Fibroblast of pulmonary artery (primary cell): ENCODE data around the gene DAG1.

Source experiments
- DNase-seq: peaks from one replicate; pipeline ENCODE4 v3.0.0-alpha.2; 2010; ENCODE audit warnings: low read depth
- H3K4me3 ChIP-seq: replicated peaks from 2 replicates; pipeline ENCODE4 v1.5.1; 2011; ENCODE audit warnings: low read depth, mild to moderate bottlenecking, control low read depth, low read length, moderate library complexity
- TF ChIP-seq, protein P1 (sequence below): IDR thresholded peaks from 2 replicates; pipeline ENCODE4 v1.5.1; 2011; ENCODE audit warnings: mild to moderate bottlenecking, control low read depth, low read length, inconsistent platforms; ENCODE audit errors: missing control alignments

Gene DAG1

DNA sequence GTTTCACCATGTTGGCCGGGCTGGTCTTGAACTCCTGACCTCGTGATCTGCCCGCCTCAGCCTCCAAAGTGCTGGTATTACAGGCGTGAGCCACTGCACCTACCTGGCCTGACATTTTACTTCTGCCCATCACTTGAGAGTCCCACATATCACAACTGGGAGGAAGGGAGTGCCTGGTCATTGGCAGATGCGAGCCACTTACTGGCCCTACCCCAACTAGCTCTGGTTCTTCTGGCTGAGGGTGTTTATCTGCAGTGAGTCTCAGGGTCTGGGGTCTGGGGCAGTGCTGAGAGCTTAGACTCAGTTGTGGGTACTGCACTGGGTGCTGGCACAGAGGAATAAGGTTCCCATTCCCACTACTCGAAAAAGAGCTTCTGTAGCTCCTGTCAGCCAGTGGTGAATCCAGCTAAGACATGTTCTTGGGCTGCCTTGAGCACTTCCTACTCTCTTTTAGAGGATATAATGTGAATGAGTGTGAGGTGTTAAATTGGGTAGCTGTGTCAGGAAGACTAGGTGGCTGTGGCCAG, 30.2 kb downstream of the DAG1 start:
- no peak for DNase-seq
- TF ChIP-seq, protein P1, sequence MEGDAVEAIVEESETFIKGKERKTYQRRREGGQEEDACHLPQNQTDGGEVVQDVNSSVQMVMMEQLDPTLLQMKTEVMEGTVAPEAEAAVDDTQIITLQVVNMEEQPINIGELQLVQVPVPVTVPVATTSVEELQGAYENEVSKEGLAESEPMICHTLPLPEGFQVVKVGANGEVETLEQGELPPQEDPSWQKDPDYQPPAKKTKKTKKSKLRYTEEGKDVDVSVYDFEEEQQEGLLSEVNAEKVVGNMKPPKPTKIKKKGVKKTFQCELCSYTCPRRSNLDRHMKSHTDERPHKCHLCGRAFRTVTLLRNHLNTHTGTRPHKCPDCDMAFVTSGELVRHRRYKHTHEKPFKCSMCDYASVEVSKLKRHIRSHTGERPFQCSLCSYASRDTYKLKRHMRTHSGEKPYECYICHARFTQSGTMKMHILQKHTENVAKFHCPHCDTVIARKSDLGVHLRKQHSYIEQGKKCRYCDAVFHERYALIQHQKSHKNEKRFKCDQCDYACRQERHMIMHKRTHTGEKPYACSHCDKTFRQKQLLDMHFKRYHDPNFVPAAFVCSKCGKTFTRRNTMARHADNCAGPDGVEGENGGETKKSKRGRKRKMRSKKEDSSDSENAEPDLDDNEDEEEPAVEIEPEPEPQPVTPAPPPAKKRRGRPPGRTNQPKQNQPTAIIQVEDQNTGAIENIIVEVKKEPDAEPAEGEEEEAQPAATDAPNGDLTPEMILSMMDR = no peak
- no peak overlapping the region for H3K4me3 ChIP-seq

DNA sequence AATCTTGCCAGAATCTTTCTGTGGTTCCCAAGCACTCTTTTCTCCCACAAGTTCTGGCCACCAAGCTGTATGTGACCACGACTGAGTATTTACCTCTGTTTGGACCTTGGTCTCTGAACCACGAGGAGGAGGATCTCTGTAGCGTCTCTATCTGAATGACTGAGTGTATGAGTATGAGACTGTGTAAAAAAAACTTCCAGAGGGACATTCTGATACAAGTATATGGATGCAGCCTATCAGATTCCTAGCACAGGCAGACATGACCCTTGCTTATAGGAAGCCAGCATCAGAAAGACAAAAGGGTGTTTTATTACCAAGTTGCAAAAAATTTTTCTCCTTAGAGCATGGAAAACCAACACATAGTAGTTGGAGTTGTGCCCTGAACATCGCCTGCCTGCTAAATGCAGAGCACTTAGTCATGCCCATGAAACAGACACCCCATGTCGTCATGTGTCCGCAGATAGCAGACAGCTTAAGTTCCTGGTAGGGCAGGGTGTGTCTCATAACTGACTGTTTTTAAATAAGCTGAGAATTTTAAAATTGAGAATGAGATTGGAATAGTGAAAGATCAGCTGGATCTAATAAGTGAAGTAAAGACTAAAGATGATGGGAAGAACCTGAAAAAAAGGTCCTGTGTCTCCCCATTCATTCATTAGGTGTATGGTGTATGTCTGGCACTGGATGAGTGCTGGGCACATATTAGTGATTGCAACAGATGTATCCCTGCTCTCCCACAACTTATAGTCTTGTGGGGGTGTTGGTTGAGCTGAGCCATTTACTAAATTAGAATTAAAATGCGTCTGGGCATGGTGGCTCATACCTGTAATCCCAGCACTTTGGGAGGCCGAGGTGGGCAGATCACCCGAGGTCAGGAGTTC, 30.9 kb downstream of the DAG1 start:
- TF ChIP-seq, protein P1 = no peak
- peak; percentile 96 for DNase-seq
- no peak overlapping the region for H3K4me3 ChIP-seq

DNA sequence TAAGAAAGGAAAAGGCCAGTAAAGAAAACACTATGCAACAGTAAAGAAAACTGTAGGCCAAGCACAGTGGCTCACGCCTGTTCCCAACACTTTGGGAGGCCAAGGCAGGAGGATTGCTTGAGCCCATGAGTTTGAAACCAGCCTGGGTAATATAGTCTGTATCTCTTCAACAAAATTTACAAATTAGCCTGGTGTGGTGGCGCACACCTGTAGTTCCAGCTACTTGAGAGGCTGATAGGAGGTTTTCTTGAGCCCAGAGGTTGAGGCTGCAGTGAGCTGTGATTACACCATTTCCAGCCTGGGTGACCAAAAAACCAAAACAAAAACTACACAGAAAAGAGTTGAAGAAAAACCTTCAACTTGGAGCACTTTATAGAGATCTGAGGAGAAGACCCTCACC, 31.8 kb downstream of the DAG1 start:
- no peak for DNase-seq
- no peak overlapping the region for H3K4me3 ChIP-seq
- TF ChIP-seq, protein P1 = no peak

DNA sequence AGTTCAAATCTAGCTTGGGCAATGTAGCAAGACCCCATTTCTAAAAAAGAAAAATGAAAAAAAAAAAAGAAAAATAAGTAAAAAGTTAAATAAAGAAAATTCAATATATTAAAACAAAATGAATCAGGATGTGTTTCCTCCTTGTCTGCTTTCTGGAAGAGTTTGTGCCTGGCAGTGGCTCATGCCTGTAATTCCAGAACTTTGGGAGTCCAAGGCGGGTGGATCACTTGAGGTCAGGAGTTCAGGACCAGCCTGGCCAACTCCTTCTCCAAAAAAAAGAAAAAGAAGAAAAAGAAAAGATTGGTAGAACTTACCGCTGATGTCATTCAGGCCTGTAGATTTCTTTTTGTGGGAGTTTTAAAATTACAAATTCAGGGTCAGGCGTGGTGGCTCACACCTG, 36.8 kb downstream of the DAG1 start:
- H3K4me3 ChIP-seq = no peak overlapping the region
- DNase-seq = no peak
- TF ChIP-seq, protein P1 = no peak

DNA sequence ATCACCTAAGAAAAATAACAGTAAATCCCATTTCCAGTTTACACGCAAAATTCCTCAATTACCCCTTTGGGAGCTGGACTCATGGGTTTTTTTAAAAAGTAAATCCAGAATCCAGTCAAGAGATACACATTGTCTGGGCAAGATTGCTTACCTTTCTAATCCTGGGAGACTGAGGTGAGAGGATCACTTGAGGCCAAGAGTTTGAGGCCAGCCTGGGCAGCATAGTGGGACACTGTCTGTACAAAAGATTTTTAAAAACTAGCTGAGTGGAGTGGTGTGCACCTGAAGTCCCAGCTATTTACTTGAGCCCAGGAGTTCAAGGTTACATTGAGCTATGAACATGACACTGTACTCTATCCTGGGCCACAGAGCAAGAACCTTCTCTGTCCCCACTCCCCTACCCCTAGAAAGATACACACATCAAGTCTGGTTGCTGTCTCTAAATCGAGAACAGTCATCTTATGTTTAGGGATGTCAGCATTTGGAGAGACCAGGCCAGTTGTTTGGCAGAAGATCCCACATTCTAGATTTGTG, 39.0 kb downstream of the DAG1 start:
- H3K4me3 ChIP-seq = no peak overlapping the region
- TF ChIP-seq, protein P1 = no peak
- no peak for DNase-seq

DNA sequence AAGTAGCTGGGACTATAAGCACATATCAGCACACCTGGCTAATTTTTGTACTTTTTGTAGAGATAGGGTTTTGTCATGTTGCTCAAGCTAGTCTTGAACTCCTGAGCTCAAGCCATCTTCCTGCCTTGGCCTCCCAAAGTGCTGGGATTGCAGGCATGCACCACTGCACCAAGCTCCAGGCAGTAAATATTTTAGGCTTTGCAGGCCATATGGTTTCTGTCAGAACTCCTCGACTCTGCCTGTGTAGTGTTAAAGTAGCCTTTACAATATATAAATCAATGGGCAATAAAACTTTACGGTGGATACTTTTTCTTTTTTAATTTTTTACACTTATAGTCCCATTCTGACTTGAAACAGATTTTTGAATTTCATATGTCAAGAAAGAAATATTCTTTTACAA, 41.6 kb downstream of the DAG1 start:
- DNase-seq = no peak
- TF ChIP-seq, protein P1 = no peak
- no peak overlapping the region for H3K4me3 ChIP-seq
